HepG2 (cell line): ENCODE results near the gene MYADML2. TPM values are rescaled to one million over a fixed set of nuclear protein-coding genes. Genes with fewer than 3 reads are reported as not detected.
A peak's percentile ranks its signal among the peaks of the same experiment; 100 is the strongest.

Experiments
- E2F2 ChIP-seq: sonication (generic); formaldehyde crosslinking; IDR thresholded peaks from 2 replicates; pipeline ENCODE4 v1.4.0; 2020; ENCODE audit warnings: missing genetic modification reagents, borderline replicate concordance
- ETV5 ChIP-seq: IDR thresholded peaks from 2 replicates; pipeline ENCODE4 v1.6.1; 2018; ENCODE audit warnings: missing biosample characterization, missing genetic modification reagents, inconsistent platforms, borderline replicate concordance
- FOXM1 ChIP-seq: sonication (generic); formaldehyde crosslinking; IDR thresholded peaks from 2 replicates; pipeline ENCODE4 v1.5.0; 2020; ENCODE audit warnings: missing genetic modification reagents
- IKZF5 ChIP-seq: IDR thresholded peaks from 2 replicates; pipeline ENCODE4 v1.6.1; 2018; ENCODE audit warnings: missing genetic modification reagents, mild to moderate bottlenecking, missing compliant biosample characterization
- KDM4B ChIP-seq: sonication (generic); formaldehyde crosslinking; IDR thresholded peaks from 2 replicates; pipeline ENCODE4 v1.4.0; 2020; ENCODE audit warnings: missing genetic modification reagents
- MAFF ChIP-seq: IDR thresholded peaks from 2 replicates; pipeline ENCODE4 v1.6.1; 2011; ENCODE audit warnings: low read depth, low read length, improper control_type of control experiment
- MLLT10 ChIP-seq: sonication (generic); formaldehyde crosslinking; IDR thresholded peaks from 2 replicates; pipeline ENCODE4 v1.4.0; 2020; ENCODE audit warnings: missing genetic modification reagents
- NCOR1 ChIP-seq: fragments of 200-600 bp; sonication (generic); IDR thresholded peaks from 2 replicates; pipeline ENCODE4 v1.7.0; 2017; ENCODE audit warnings: antibody characterized with exemption, low read length, borderline replicate concordance
- SALL2 ChIP-seq: sonication (generic); formaldehyde crosslinking; IDR thresholded peaks from 2 replicates; pipeline ENCODE4 v1.8.1; 2023; ENCODE audit warnings: mild to moderate bottlenecking, missing genetic modification reagents, inconsistent platforms
- TSC22D2 ChIP-seq: sonication (generic); formaldehyde crosslinking; IDR thresholded peaks from 2 replicates; pipeline ENCODE4 v1.5.1; 2020; ENCODE audit warnings: missing genetic modification reagents, mild to moderate bottlenecking, borderline replicate concordance
- ZNF20 ChIP-seq: sonication (generic); formaldehyde crosslinking; IDR thresholded peaks from 2 replicates; pipeline ENCODE4 v1.4.0; 2020; ENCODE audit warnings: mild to moderate bottlenecking, moderate library complexity, missing genetic modification reagents
- ZNF224 ChIP-seq: sonication (generic); formaldehyde crosslinking; IDR thresholded peaks from 2 replicates; pipeline ENCODE4 v1.5.0; 2020; ENCODE audit warnings: mild to moderate bottlenecking, missing genetic modification reagents
- ZNF280B ChIP-seq: sonication (generic); formaldehyde crosslinking; IDR thresholded peaks from 2 replicates; pipeline ENCODE4 v1.5.0; 2020; ENCODE audit warnings: missing genetic modification reagents, mild to moderate bottlenecking, borderline replicate concordance
- ZNF567 ChIP-seq: sonication (generic); formaldehyde crosslinking; IDR thresholded peaks from 2 replicates; pipeline ENCODE4 v1.8.1; 2023; ENCODE audit warnings: mild to moderate bottlenecking, missing genetic modification reagents, borderline replicate concordance
- ZNF614 ChIP-seq: IDR thresholded peaks from 2 replicates; pipeline ENCODE4 v1.6.1; 2018; ENCODE audit warnings: missing biosample characterization, missing genetic modification reagents, inconsistent platforms, borderline replicate concordance
- ZNF646 ChIP-seq: sonication (generic); formaldehyde crosslinking; IDR thresholded peaks from 2 replicates; pipeline ENCODE4 v1.9.0; 2021; ENCODE audit warnings: mild to moderate bottlenecking, missing genetic modification reagents
- ZNF777 ChIP-seq: sonication (generic); formaldehyde crosslinking; IDR thresholded peaks from 2 replicates; pipeline ENCODE4 v1.4.0; 2020; ENCODE audit warnings: missing genetic modification reagents
- ZNF790 ChIP-seq: sonication (generic); formaldehyde crosslinking; IDR thresholded peaks from 2 replicates; pipeline ENCODE4 v1.8.0; 2022; ENCODE audit warnings: missing genetic modification reagents, mild to moderate bottlenecking, borderline replicate concordance
- polyA plus RNA-seq, 8 experiments: library from polyadenylated mRNA; depleted of rRNA in 3 of 8; stranded (reverse) in 7 of 8; unstranded in 1 of 8; fragments of >200 nt; fragmentation: Illumina TruSeq in 4 of 8; extraction: Trizol in 4 of 8; gene quantifications; 2 replicates each; pipeline versions ENCODE4 v1.2.1 to v1.2.3, GENCODE V29; 2011 to 2016; ENCODE audit warnings: low read depth in 4 of 8, missing spikeins in 1 of 8, mixed read lengths in 1 of 8; ENCODE audit not compliant: insufficient read depth in 1 of 8
- total RNA-seq, 5 experiments: library from RNA; depleted of rRNA; stranded (reverse); fragments of >200 nt; fragmentation: Illumina TruSeq; extraction: Trizol; gene quantifications; 2 replicates each; pipeline ENCODE4 v1.2.3, GENCODE V29; 2016; ENCODE audit warnings: low read depth in 1 of 5

MYADML2 gene
- total and polyA plus RNA-seq, 2 of the 13 experiments (the other 11 are each of a cell fraction or from before 2014, with no cell fraction given) = not detected

GRCh38 chr17:81902023-81902652 lies 44.9 kb downstream of the MYADML2 start, which contains the start of gene NPB (continued):
- TF ChIP-seq ZNF280B (CRISPR knock-in tag) = no peak
- TF ChIP-seq KDM4B = no peak
- TF ChIP-seq ETV5 (CRISPR knock-in tag) = no peak
- peak; percentile 88; the same call in 1 of the 2 replicates for TF ChIP-seq ZNF790 (CRISPR knock-in tag)
- TF ChIP-seq MAFF = no peak
- no peak for TF ChIP-seq ZNF567 (CRISPR knock-in tag)
- TF ChIP-seq ZNF777 = peak; percentile 86
- TF ChIP-seq ZNF20 (CRISPR knock-in tag) = no peak
- TF ChIP-seq TSC22D2 (CRISPR knock-in tag) = no peak
- TF ChIP-seq NCOR1 = no peak
- TF ChIP-seq FOXM1 (CRISPR knock-in tag) = no peak
- no peak for TF ChIP-seq ZNF646 (CRISPR knock-in tag)
- TF ChIP-seq E2F2 (CRISPR knock-in tag) = 0 out of 2 replicates have a peak, but pooled peaks have one; percentile 21
- no peak for TF ChIP-seq ZNF614 (CRISPR knock-in tag)
- peak; percentile 42; the same call in 1 of the 2 replicates for TF ChIP-seq SALL2 (CRISPR knock-in tag)
- TF ChIP-seq IKZF5 = no peak
- no peak for TF ChIP-seq ZNF224
- TF ChIP-seq MLLT10 (CRISPR knock-in tag) = no peak
